GM18873 (cell line): Measurements from ENCODE around the gene CC2D1A.

Experiments
- ATAC-seq: cut with Tn5 transposase; IDR thresholded peaks from one replicate; pipeline ENCODE4 v1.9.1; 2021; ENCODE audit warnings: mild to moderate bottlenecking, moderate library complexity, moderate number of reproducible peaks; ENCODE audit not compliant: unreplicated experiment, low FRiP score

The CC2D1A gene

DNA sequence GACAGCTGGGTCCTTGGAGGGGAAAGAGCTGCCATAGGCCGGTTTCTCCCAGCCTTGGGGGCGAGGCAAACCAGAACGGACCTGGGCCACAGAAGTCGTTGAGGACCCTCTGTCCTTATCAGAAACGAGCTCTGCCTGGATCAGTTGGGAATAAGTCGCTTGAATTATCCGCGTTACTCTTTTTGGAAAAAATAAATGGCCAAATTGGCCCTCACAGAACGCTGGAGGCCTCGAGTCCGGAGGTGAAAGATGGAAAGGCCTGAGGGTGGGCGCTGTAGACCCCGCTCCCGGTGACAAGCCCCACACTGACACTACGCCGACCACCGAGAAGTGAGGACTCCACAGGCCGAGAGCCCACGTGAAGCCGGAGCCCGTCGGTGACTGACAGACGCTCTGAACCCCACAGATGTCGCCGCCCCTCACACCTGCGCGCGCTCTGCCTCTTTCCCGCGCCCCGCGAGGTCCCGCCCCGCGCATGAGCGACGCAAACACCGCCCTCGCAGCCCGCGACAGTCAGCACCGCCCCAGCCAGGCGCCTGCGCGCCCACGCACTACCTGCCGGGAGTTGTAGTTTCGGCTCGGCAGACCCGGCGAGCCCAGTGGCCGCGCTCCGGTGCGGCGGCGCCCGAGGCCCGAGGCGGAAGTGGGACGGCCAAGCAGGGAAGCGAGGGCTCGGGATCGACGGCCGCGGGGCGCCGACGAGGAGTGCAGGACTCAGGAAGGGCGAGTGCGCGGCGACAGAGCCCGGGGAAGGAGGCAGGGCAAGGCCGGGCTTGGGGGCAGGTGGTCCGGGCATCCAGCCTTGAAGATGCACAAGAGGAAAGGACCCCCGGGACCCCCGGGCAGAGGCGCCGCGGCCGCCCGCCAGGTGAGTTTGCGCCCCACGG, at the start of gene CC2D1A, which contains the start of gene BRME1:
Gene CC2D1A, plus strand, starts transcription at position 568 of the 887 bp plus-strand sequence. Its CDS starts 241 bp downstream, at position 809.
Gene BRME1, minus strand, starts transcription at position 484 of the 887 bp plus-strand sequence. CDS start 1,225 bp downstream, outside the sequence.
- ATAC-seq: peak; percentile 85

DNA sequence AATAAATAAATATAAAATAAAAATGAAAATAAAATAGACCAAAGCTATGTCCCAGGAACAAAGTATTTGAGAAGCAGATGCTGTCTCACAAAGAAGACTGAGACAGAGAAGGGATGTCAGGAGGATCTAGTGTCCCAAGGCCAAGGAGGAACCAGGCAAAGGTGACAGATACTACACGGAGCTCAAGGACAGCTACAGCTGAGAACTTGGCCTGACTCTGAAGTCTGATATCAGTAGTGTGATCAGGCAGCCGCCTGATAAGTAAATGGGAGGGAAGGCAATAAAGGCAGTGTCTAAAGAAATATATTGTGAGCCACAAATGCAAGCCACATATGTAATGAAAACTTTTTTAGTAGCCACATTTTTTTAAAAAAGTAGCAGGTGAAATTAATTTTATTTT, 49.5 kb upstream of the CC2D1A start:
- ATAC-seq: no peak

DNA sequence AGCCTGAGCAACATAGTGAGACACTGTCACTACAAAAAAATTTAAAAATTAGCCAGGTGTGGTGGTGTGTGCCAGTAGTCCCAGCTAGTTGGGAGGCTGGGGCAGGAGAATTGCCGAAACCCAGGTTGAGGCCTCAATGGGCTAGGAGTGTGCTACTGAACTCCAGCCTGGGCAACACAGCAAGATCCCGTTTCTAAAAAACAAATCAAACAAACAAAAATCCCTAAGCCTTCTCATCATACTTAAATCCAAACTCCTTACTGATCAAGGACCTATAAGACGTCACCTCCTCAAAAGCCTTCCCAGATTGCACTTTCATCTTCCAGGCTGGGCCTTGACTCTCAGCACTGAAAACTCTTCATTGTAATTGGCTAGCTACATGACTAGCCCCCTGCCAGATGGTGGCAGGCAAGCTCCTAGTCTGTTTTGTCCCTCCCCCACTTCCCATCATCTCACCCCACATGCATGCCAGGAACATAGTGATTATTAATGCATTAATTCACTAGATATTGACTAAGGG, 46.6 kb upstream of the CC2D1A start:
- ATAC-seq: no peak

DNA sequence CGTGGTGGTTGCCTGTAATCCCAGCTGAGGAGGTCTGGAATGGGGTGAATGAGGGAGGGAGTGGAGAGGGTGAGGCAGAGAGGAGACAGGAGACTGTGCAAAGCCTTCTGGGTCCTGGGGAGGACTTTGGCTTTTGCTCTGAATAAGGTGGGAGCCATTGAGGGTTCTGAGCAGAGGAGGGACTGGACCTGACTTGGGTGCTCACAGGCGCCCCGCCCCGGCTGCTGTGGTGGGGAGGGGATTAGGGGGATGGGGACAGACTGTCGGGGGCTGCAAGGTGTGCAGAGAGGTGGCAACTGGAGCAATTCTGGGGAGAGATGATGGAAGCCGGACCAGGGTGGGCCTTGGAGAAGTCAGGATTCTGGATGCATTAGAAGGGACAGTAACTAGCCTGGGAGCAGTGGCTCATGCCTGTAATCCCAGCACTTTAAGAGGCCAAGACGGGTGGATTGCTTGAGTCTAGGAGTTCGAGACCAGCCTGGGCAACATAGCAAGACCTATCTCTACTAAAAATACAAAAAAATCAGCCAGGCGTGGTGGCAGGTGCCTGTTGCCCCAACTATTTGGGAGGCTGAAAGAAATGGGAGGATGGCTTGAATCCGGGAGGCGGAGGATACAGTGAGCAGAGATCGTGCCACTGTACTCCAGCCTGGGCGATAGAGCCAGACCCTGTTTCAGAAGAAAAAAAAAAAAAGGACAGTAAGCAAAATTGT, 45.2 kb upstream of the CC2D1A start:
- ATAC-seq: no peak

DNA sequence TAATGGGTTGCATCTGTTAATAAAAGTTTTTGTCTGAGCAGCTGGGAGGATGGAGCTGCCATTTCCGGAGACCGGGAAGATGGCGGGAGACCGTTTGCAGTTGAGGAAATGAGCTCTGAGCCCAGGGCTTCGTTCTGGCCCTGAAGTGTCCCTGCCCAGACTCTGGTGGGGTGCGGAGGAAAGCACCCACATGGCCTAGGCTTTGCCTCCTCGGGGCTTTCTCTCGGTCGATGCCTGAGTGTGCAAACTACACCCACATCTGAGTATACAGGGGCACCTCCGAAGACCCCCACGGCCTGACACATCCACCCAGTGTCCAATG, 44.6 kb upstream of the CC2D1A start:
- peak; percentile 38 for ATAC-seq

DNA sequence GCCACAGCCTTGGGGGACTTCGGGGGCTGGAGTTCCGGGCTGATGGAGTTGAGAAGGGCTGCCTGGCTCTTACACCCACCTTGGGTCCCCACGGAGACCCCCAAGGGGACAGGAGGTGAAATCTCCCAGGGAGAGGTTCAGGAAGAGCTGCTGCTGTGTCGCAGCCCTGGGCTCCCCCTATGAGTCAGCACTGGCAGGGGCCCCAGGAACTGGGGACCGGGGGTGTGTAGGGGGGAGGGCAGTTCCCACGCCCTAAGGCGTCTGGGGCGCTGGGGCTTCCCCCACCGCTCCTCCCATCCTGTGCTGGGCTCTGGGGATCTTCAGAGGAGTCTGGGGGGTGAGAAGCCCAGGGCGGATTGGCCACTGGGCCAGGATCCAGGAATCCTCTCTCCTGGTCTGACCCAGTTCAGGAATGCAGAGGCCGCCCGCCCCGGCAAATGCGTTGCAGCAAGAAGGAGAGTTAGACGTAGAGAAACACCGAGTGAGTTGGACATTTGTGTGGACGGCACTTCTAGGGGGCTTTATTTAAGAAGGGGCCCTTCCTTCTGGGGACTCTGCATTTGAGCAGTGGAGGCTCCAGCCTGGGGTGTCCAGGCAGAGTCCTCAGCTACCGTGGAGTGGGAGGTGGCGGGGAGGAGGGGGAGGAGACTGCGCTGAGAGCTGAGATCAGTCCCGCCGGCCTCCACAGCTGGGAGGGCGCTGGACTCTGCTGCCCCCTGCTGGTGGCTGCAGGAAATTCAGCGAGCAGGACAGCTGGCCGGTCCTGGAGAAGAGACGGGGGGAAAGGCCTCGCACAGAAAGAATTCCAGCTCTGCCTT, 44.1 kb upstream of the CC2D1A start:
- peak; percentile 50 for ATAC-seq

DNA sequence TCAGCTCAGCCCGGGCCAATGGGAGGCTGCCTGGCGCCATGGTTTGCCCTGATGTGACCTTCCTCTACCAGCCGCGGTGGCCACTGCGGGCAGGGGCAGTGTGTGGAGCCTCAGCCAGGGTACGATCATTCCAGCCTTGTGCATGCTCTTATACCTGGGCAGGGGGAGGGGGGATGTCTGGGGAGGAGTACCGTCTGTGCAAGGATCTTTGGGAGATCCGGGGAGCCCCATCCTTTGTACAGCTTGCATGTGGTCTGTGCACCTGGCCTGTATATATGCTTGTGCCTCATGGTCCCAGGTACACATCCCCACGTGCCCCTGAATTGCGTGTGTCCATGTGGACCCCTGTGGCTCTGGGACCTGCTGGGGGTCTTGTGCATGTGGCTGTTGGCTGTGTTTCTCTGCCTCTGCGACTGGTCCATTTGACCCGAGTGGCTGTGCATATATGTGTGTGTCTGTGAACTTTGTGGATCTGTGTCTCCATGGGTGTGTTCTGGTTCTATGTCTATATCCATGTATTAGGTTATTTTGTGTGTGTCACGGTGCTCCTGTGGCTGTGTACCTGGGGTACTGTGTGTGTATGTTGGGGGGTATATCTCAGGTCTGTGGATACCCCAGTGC, 41.8 kb upstream of the CC2D1A start:
- ATAC-seq: no peak

DNA sequence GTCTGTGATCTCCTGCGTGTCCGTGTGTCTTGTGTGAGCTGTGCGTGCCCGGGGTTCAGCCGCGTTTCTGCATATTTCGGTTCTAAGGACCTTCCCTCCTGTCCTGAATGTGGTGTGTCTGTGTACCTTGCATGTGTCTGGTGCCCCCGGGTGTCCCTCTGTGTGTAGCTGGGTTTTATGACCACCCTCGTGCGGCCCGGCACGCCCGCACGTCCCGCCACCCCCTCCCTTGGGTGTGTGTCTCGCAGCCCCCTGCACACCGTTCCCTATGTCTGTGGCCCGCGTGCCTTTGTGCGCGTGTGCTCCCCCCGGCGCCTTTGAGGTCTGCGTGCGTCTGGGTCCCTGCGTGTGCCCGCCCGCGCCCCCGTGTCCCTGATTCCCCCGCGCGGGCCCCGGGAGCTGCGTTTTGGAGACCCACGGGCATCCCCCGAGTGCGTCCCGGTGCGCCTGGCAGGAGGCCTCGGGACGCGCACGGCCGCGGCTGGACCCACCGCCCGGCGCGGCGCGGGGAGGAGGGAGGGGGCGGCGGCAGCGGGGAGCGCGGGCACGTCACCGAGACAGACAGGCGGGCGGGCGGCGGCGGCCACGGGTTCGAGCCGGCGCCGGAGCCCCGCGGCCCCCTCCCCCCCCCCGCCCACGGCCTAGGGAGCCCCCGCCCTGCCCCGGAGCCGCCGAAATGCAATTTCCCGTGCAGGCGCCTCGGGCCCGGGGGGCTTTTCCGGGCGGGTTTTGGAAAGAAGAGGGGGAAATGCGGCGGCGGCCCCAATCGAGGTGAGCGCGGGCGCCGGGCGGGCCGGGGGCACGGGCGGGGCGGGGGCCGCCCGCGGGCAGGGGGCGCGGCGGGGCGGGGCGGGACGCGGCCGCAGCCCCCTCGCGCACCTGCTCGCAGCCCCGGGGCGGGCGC, 41.1 kb upstream of the CC2D1A start:
- ATAC-seq: no peak

DNA sequence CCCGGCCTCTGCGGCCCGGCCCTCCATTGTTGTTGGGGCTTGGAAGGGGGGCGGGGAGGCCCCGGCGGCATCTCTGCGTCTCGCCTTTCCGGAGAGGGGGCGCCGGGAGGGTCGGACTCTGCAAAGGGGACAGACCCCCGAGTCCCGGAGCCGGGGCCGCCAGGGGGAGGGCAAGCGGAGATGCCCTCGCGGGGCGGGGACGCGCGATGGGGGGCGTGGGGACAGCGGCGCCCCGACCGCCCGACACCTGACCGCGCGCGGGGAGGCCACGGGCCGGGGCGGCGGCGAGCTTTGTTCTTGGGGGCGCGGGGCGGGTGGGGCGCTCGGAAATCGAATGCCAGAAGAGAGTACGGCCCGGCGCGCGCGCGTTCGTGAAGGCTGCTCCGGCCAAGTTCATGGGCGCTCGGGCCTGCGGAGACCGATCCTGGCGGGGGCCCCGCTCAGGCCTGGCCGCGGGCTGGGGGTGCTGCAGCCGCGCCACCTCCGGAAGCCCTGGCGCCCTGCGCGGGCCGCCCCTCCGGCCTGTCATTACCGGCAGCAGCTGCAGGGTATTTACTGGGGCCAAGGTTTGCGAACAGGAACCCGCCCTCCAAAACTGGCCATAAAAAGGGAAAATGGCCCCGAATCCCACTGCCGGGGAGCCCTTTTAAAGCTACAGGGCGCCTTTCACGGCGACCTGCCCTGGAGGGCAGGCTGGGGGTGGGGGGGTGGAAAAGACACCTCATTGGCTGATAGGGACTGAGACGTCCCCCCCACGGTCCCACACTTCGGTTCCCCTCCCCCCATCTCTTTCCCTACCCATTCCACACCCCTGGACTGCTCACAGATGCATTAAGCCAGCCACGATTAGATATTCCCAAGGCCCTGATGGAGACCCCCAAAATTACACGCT, 40.2 kb upstream of the CC2D1A start:
- ATAC-seq: no peak

DNA sequence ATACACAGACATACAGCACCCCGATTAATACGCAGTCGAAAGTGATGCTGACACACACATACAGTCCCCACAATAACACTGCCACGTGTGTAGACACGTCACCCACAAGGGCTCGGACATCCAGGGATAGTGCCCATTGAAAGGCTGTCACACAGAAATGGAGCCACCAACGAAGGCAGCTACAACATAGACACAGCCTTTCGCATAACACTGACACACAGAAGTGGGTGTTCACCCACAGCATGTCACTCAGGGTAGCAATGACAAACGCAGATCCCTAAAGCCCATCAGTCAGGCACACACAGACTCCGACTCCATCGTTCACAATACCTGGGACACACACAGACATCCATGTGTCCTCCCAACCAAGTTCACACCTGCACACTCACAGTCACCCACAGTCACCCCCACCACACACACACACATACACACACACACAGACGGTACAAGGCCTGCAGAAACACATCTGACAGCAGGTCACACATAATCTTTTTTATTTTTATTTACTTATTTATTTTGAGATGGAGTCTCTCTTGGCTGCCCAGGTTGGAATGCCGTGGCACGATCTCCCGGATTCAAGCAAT, 39.4 kb upstream of the CC2D1A start:
- no peak for ATAC-seq

DNA sequence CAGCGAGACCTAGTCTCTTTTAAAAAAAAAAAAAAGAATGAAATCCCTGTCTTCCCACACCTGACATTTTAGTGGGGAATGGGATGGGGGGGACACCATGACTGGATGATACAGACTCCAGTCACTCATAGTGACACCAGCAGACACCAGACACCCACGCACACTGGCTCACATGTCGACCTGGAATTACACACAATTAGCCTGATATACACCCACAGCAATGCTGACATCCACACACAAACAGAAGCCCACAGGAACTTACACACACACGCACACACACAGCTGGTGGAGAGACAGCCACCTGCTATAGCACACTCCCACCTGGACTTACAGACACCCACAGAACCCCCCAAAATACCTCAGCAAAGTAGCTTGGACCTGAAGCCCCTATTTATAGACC, 37.3 kb upstream of the CC2D1A start:
- no peak for ATAC-seq

DNA sequence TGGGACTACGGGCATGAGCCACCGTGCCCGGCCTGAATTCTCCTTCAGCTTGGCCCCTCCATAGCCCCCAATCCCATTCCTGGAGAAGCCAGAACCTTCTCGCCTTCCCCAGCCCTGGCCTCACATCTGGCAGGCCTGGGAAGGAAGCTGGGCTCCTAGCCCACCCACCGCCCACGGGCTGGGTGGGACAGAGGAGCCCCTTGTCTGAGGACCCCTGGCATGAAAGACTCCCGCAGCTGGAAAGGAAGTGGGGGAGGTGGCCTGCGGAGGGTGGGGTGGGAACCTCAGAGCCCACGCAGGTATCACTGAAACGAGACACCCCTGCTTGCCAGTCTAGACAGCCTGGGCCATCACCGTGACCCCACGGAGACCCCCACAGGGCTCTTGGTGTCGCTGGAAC, 36.7 kb upstream of the CC2D1A start:
- ATAC-seq: no peak

DNA sequence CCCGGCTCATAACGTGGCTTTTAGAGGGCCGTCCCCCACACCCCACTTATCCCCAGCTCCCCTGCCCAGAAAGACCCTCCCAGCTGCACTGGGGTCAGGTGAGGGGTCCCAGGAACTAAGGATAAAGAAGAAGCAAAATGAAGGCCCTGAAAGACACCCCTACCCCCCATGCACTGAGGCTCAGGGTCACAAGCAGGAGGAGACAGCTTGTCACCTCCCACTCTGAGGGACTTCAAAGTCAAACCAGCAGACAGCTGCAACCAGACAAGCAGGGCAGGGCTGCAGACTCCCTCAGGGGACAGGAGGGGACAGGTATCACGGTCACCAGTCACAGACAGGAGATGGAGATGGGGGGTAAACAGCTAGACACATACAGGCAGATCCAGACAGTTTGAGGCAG, 35.1 kb upstream of the CC2D1A start:
- ATAC-seq: no peak

DNA sequence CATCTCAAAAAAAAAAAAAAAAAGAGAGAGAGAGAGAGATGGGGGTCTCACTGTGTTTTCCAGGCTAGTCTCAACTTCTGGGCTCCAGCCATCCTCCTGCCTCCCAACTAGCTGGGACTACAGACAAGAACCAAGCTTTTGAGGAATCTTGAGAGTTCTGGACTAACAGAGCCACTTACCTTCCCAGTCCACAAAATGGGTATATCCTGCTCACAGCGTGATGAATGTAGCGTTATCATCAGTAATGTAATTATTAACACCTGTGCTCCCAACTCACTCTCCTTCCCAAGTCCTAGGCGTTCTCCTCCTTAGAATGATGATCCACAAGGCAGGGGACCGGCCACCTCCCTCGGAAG, 33.7 kb upstream of the CC2D1A start:
- ATAC-seq: no peak

DNA sequence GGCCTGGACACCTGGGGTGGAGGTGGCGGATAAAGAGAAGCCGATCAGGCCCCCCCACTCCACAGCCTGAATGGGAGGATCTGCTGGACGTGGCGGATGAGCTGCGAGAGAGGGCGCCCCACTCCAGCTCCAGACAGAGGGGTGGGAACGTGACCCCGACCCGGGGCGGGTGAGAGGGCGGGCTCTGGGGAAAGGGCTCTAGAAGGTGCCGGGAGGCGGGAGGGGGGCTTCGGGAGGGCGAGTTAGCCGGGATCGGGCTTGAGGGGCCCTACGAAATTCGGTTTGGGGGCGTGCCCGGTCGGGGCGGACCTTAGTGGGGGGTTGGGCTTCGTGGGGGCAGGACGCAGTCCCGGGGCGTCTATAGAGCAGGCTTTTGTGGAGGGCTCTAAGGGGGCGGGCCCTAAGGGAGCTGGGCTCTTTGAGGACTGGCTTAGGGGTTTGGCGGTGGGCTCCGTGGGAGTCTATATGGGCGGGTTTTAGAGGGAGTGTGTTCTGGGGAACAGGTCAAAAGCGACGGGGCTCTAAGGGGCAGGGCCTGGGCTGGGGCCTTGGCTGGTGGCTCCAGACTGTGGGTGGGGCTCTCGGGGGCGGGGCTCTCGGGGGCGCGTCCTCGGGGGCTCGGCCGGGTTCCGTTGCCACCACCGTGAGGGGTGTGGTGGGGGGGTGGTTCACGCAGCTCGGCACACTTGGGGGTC, 33.2 kb upstream of the CC2D1A start:
- ATAC-seq: no peak

DNA sequence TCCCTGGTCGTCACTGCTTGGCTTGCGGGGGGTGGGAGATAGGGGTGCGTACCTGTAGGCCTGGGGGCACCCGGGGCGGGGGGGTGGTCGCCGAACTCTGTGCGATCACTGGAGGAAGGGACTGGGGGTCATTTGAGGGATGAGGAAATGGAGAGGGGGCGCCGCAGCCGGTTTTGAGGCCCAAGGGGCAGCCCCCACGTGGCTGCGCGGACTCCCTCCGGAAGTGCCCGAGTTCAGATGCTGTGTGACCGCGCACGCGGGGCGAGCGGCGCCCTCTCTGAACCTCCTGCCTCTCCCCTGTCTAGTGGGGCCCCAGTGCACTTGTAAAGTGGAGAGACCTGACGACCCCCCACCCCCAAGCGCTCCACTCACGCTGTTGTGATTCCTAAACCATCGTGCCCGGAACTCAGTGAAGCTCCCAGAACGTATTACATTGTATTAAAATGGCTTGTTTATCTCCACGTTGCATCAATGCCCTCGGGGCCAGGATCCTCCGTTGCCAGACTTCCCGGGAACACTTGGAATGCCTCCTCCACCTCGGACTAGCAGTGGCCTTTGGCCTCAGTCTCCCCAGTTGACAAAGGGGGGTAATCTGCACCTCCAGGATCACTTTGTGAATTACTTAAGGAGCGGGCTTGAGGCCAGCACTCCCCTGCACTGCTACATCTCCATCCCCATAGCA, 32.0 kb upstream of the CC2D1A start:
- no peak for ATAC-seq

DNA sequence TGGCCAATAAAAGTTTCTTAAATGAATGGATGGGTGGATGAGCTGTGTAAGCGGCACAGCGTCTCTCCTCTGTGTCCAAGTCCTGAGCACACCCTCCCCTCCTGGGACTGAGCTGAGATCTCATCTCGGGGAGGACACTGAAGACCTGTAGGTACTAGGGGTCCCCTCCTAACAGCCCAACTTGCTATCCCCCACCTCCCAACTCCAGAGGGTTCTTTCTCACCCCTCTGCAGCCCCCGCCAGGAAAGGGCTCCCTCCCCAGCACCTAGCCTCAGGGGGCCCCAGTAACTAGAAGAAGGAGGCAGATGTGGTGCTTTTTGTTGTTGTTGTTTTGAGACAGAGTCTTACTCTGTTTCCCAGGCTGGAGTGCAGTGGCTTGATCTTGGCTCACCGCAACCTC, 30.2 kb upstream of the CC2D1A start:
- ATAC-seq: no peak
